T-cell (primary cell): Measurements from ENCODE around the gene FAM174B. TPM values are rescaled to one million over a fixed set of nuclear protein-coding genes. Genes with fewer than 3 reads are reported as not detected.

Source experiments
- ATAC-seq, 4 experiments: fragments of 200-7000 bp in 3 of 4; fragments of 150-1000 bp in 1 of 4; cut with Tn5 transposase; replicated peaks in 1 of 4; 1 replicate in 3 of 4; 2 replicates in 1 of 4; pipeline ENCODE4 v1.10.0; 2021; ENCODE audit warnings: moderate library complexity in 3 of 4, mild to moderate bottlenecking in 2 of 4, moderate number of reproducible peaks in 1 of 4
- CTCF ChIA-PET, 2 donors: fragments of 300-600 bp; sonication (Branson Sonifier 250); formaldehyde crosslinking; loops; one replicate each; lab custom pipeline; 2022; ENCODE audit warnings: antibody characterized with exemption in 2 of 2; lab: Charles Lee
- POLR2A ChIA-PET, 2 donors: fragments of 300-600 bp; sonication (Branson Sonifier 250); formaldehyde crosslinking; loops; one replicate each; lab custom pipeline; 2022; ENCODE audit warnings: antibody characterized with exemption in 2 of 2; lab: Charles Lee
- DNase-seq, 35 experiments: peaks; one replicate each; pipeline versions ENCODE4 v3.0.0 to v3.0.0-alpha.2; 2013 to 2023
- H3K27ac ChIP-seq: one replicate; pipeline ENCODE4 v1.5.1; 2013; ENCODE audit warnings: low read length
- H3K27me3 ChIP-seq, 2 experiments: replicated peaks in 1 of 2; 1 replicate in 1 of 2; 2 replicates in 1 of 2; pipeline versions ENCODE4 v1.6.1 to v1.7.0; 2013; ENCODE audit warnings: low read length in 1 of 2, mixed read lengths in 1 of 2; ENCODE audit not compliant: control insufficient read depth in 2 of 2, insufficient read depth in 2 of 2; ENCODE audit errors: extremely low read depth in 1 of 2
- H3K36me3 ChIP-seq, 2 donors: 1 replicate in 1 of 2; 2 replicates in 1 of 2; pipeline versions ENCODE4 v1.6.1 to v1.7.0; 2013; ENCODE audit warnings: low read length in 1 of 2; ENCODE audit not compliant: control insufficient read depth in 2 of 2, insufficient read depth in 1 of 2; ENCODE audit errors: extremely low read depth in 1 of 2
- H3K4me1 ChIP-seq, 2 experiments: 1 replicate in 1 of 2; 2 replicates in 1 of 2; pipeline versions ENCODE4 v1.6.1 to v1.7.0; 2013; ENCODE audit warnings: low read length in 2 of 2, mixed read lengths in 1 of 2; ENCODE audit not compliant: insufficient read depth in 2 of 2, control insufficient read depth in 1 of 2; ENCODE audit errors: extremely low read depth in 1 of 2
- H3K4me3 ChIP-seq, 2 donors: 1 replicate in 1 of 2; 2 replicates in 1 of 2; pipeline versions ENCODE4 v1.5.1 to v1.7.0; 2013; ENCODE audit warnings: mild to moderate bottlenecking in 2 of 2, low read length in 1 of 2, moderate library complexity in 1 of 2; ENCODE audit not compliant: control insufficient read depth in 1 of 2; ENCODE audit errors: extremely low read depth in 1 of 2
- H3K9me3 ChIP-seq: 2 replicates; pipeline ENCODE4 v1.7.0; 2013
- H3K27ac Mint-ChIP-seq, 2 donors: one replicate each; pipeline ENCODE4 v1.8.0; 2020 to 2021; ENCODE audit warnings: mild to moderate bottlenecking in 2 of 2, mixed read lengths in 2 of 2
- H3K27me3 Mint-ChIP-seq, 2 donors: one replicate each; pipeline ENCODE4 v1.8.0; 2021 to 2022; ENCODE audit warnings: mixed read lengths in 2 of 2
- H3K36me3 Mint-ChIP-seq: one replicate; pipeline ENCODE4 v1.8.0; 2021; ENCODE audit warnings: mixed read lengths
- H3K4me1 Mint-ChIP-seq, 3 donors: one replicate each; pipeline ENCODE4 v1.8.0; 2020 to 2022; ENCODE audit warnings: mixed read lengths in 3 of 3, mild to moderate bottlenecking in 1 of 3
- H3K4me3 Mint-ChIP-seq, 3 donors: one replicate each; pipeline ENCODE4 v1.8.0; 2020 to 2022; ENCODE audit warnings: mild to moderate bottlenecking in 3 of 3, mixed read lengths in 3 of 3, moderate library complexity in 3 of 3
- H3K9me3 Mint-ChIP-seq, 3 donors: one replicate each; pipeline ENCODE4 v1.8.0; 2020 to 2022; ENCODE audit warnings: mixed read lengths in 3 of 3
- WGBS: methylation state at CpG from one replicate; pipeline ENCODE4 v1.1.5; 2013; ENCODE audit warnings: missing lambda C conversion rate; ENCODE audit not compliant: insufficient coverage; 5-methylcytosine and 5-hydroxymethylcytosine counted together
- total RNA-seq, 35 experiments: library from RNA in 6 of 35; stranded (reverse) in 6 of 35; fragments of 120-200 nt in 1 of 35; gene quantifications; one replicate each; pipeline versions ENCODE4 v1.2.1 to v1.2.4 and lab custom pipeline; 2013 to 2026

FAM174B gene
- total RNA-seq, 5 donors from 2014 or later (not counting 1 experiment from before 2014, with no cell fraction given): 3.6 to 12.3 (median 4.2) TPM

- ATAC-seq: no peak
- no peaks in the 10 kb centered on the region for H3K9me3 ChIP-seq
- ChIA-PET CTCF (no interaction called here), POLR2A (no interaction called here)
- H3K4me1 Mint-ChIP-seq: no peaks in the 10 kb centered on the region
- H3K4me3 ChIP-seq: no peak overlapping the region
- DNase-seq: no peak
- no peak overlapping the region for H3K27ac ChIP-seq
- H3K4me1 ChIP-seq: no peaks in the 10 kb centered on the region
- H3K9me3 Mint-ChIP-seq: no peaks in the 10 kb centered on the region
- H3K36me3 Mint-ChIP-seq: no peaks in the 10 kb centered on the region
- H3K27ac Mint-ChIP-seq: no peak overlapping the region
- no peaks in the 10 kb centered on the region for H3K36me3 ChIP-seq
- H3K27me3 Mint-ChIP-seq: peaks cover 9 to 33% of the 10 kb centered on the region in 2 donors
- 87% methylated on average over 8 of the region's 9 CpGs for WGBS
- H3K27me3 ChIP-seq: peaks cover 0 to 32% of the 10 kb centered on the region in 2 experiments
- H3K4me3 Mint-ChIP-seq: no peak overlapping the region
Observed at GRCh38 chr15:92576597-92577200, 78.9 kb downstream of the FAM174B start.

GRCh38 chr15:92574566-92574965 lies 81.0 kb downstream of the FAM174B start:
- POLR2A ChIA-PET: no interaction called here
- no peaks in the 10 kb centered on the region for H3K36me3 ChIP-seq
- no peak overlapping the region for H3K4me3 Mint-ChIP-seq
- ATAC-seq: no peak
- no peak overlapping the region for H3K4me3 ChIP-seq
- CTCF ChIA-PET: no interaction called here
- H3K27me3 ChIP-seq: peaks cover 0 to 28% of the 10 kb centered on the region in 2 experiments
- peaks cover 5 to 33% of the 10 kb centered on the region in 2 donors for H3K27me3 Mint-ChIP-seq
- H3K36me3 Mint-ChIP-seq: no peaks in the 10 kb centered on the region
- H3K4me1 Mint-ChIP-seq: no peaks in the 10 kb centered on the region
- no peak overlapping the region for H3K27ac Mint-ChIP-seq
- H3K27ac ChIP-seq: no peak overlapping the region
- no peak for DNase-seq
- H3K4me1 ChIP-seq: no peaks in the 10 kb centered on the region
- WGBS: no CpG with 5 or more reads among the region's 1 CpG
- H3K9me3 Mint-ChIP-seq: no peaks in the 10 kb centered on the region
- no peaks in the 10 kb centered on the region for H3K9me3 ChIP-seq

GRCh38 chr15:92574161-92574560 lies 81.4 kb downstream of the FAM174B start:
- CTCF ChIA-PET: no interaction called here
- WGBS: no CpG with 5 or more reads among the region's 1 CpG
- no peaks in the 10 kb centered on the region for H3K36me3 Mint-ChIP-seq
- H3K27ac Mint-ChIP-seq: no peak overlapping the region
- Histone ChIP-seq H3K27ac (no peak overlapping the region), H3K9me3 (no peaks in the 10 kb centered on the region), H3K27me3 (peaks cover 0 to 25% of the 10 kb centered on the region in 2 experiments), H3K36me3 (no peaks in the 10 kb centered on the region), H3K4me1 (no peaks in the 10 kb centered on the region), H3K4me3 (no peak overlapping the region)
- peaks cover 5 to 33% of the 10 kb centered on the region in 2 donors for H3K27me3 Mint-ChIP-seq
- POLR2A ChIA-PET: no interaction called here
- no peak overlapping the region for H3K4me3 Mint-ChIP-seq
- ATAC-seq: no peak
- no peak for DNase-seq
- H3K9me3 Mint-ChIP-seq: no peaks in the 10 kb centered on the region
- H3K4me1 Mint-ChIP-seq: no peaks in the 10 kb centered on the region

GRCh38 chr15:92571824-92572223 lies 83.8 kb downstream of the FAM174B start:
- H3K27ac Mint-ChIP-seq: no peak overlapping the region
- Histone ChIP-seq H3K36me3 (no peaks in the 10 kb centered on the region), H3K27ac (no peak overlapping the region), H3K27me3 (peaks cover 0 to 23% of the 10 kb centered on the region in 2 experiments), H3K4me1 (no peaks in the 10 kb centered on the region), H3K4me3 (no peak overlapping the region), H3K9me3 (no peaks in the 10 kb centered on the region)
- H3K36me3 Mint-ChIP-seq: no peaks in the 10 kb centered on the region
- POLR2A ChIA-PET: no interaction called here
- peaks cover 6 to 28% of the 10 kb centered on the region in 2 donors for H3K27me3 Mint-ChIP-seq
- ATAC-seq (no peak), DNase-seq (no peak)
- H3K4me1 Mint-ChIP-seq: no peaks in the 10 kb centered on the region
- no peak overlapping the region for H3K4me3 Mint-ChIP-seq
- 55% methylated on average over 3 of the region's 4 CpGs for WGBS
- H3K9me3 Mint-ChIP-seq: peaks cover 0 to 3% (median 0%) of the 10 kb centered on the region in 3 donors
- CTCF ChIA-PET: no interaction called here

- ATAC-seq: no peak
- H3K27me3 ChIP-seq: peaks cover 0 to 21% of the 10 kb centered on the region in 2 experiments
- no peak overlapping the region for H3K4me3 ChIP-seq
- Mint-ChIP-seq H3K36me3 (no peaks in the 10 kb centered on the region), H3K9me3 (peaks cover 0 to 3% (median 0%) of the 10 kb centered on the region in 3 donors), H3K27ac (no peak overlapping the region), H3K4me3 (no peak overlapping the region), H3K27me3 (peaks cover 3 to 30% of the 10 kb centered on the region in 2 donors), H3K4me1 (no peaks in the 10 kb centered on the region)
- DNase-seq: no peak
- H3K9me3 ChIP-seq: no peaks in the 10 kb centered on the region
- POLR2A ChIA-PET: no interaction called here
- 78% methylated on average over 6 of the region's 7 CpGs for WGBS
- H3K27ac ChIP-seq: no peak overlapping the region
- CTCF ChIA-PET: no interaction called here
- no peaks in the 10 kb centered on the region for H3K36me3 ChIP-seq
- no peaks in the 10 kb centered on the region for H3K4me1 ChIP-seq
Observed at GRCh38 chr15:92570391-92570790, 85.2 kb downstream of the FAM174B start.

GRCh38 chr15:92569778-92570177 lies 85.8 kb downstream of the FAM174B start:
- Histone ChIP-seq H3K36me3 (no peaks in the 10 kb centered on the region), H3K4me3 (no peak overlapping the region), H3K4me1 (no peaks in the 10 kb centered on the region), H3K27ac (no peak overlapping the region), H3K9me3 (no peaks in the 10 kb centered on the region), H3K27me3 (peaks cover 0 to 22% of the 10 kb centered on the region in 2 experiments)
- Mint-ChIP-seq H3K9me3 (peaks cover 0 to 3% (median 0%) of the 10 kb centered on the region in 3 donors), H3K27me3 (peaks cover 3 to 31% of the 10 kb centered on the region in 2 donors), H3K4me1 (no peaks in the 10 kb centered on the region), H3K36me3 (no peaks in the 10 kb centered on the region), H3K4me3 (no peak overlapping the region), H3K27ac (no peak overlapping the region)
- WGBS: 58% methylated on average over 2 of the region's 3 CpGs
- DNase-seq (no peak), ATAC-seq (no peak)
- CTCF ChIA-PET: no interaction called here
- POLR2A ChIA-PET: no interaction called here
